Endothelial cell of umbilical vein (primary cell): Measurements from ENCODE around the gene KY. TPM values are rescaled to one million over a fixed set of nuclear protein-coding genes. Genes with fewer than 3 reads are reported as not detected.

ENCODE experiments used
- Bru-seq: library from RNA; stranded (reverse); fragments of 400-500 nt; gene quantifications from one replicate; lab custom pipeline; 2021; lab: Mats Ljungman, UMichigan
- BruChase-seq, 2 experiments: library from RNA; stranded (reverse); fragments of 400-500 nt; gene quantifications; one replicate each; lab custom pipeline; 2021; lab: Mats Ljungman, UMichigan
- BruUV-seq: library from RNA; stranded (reverse); fragments of 400-500 nt; replicated peaks from 2 replicates; lab custom pipeline; 2021; lab: Mats Ljungman, UMichigan
- CTCF ChIA-PET: fragments of 300-600, 350-600 bp; sonication (Branson Sonifier 250); formaldehyde crosslinking; loops from one replicate; lab custom pipeline; 2021; ENCODE audit warnings: antibody characterized with exemption, inconsistent platforms; lab: Charles Lee
- POLR2A ChIA-PET: fragments of 300-600, 350-600 bp; sonication (Branson Sonifier 250); formaldehyde crosslinking; loops from one replicate; lab custom pipeline; 2021; ENCODE audit warnings: antibody characterized with exemption, inconsistent platforms; lab: Charles Lee
- DNase-seq: peaks from one replicate; pipeline ENCODE4 v3.0.0-alpha.2; 2011; ENCODE audit warnings: low read depth, low spot score
- FAIRE-seq: peaks from 2 replicates; lab custom pipeline; 2011; peaks lifted over from hg19 to GRCh38; lab: Jason Lieb, UNC
- H2AFZ ChIP-seq: 2 replicates; pipeline ENCODE4 v1.6.0; 2012; ENCODE audit warnings: low read depth, low read length, control low read depth, inconsistent platforms
- H3K27ac ChIP-seq: 2 replicates; pipeline ENCODE4 v1.5.1; 2011; ENCODE audit warnings: low read depth, mild to moderate bottlenecking, control low read depth, low read length, moderate library complexity; ENCODE audit not compliant: insufficient read depth
- H3K27me3 ChIP-seq, 2 experiments: 2 replicates each; pipeline versions ENCODE4 v1.6.0 to v1.6.1; 2011; ENCODE audit warnings: low read length in 2 of 2, mixed read lengths in 1 of 2; ENCODE audit not compliant: control insufficient read depth in 2 of 2, insufficient read depth in 2 of 2
- H3K36me3 ChIP-seq, 2 experiments: 2 replicates in 1 of 2; 3 replicates in 1 of 2; pipeline ENCODE4 v1.5.1; 2011; ENCODE audit warnings: low read length in 2 of 2, mild to moderate bottlenecking in 1 of 2, moderate library complexity in 1 of 2; ENCODE audit not compliant: control insufficient read depth in 2 of 2, insufficient read depth in 2 of 2; ENCODE audit errors: extremely low read depth in 1 of 2
- H3K4me1 ChIP-seq: 3 replicates; pipeline ENCODE4 v1.5.1; 2011; ENCODE audit warnings: mild to moderate bottlenecking, low read length; ENCODE audit not compliant: control insufficient read depth, insufficient read depth; ENCODE audit errors: extremely low read depth
- H3K4me2 ChIP-seq: 2 replicates; pipeline ENCODE4 v1.6.1; 2011; ENCODE audit warnings: low read length, control low read depth, mixed read lengths; ENCODE audit not compliant: insufficient read depth
- H3K4me3 ChIP-seq, 3 experiments: fragments of 200-600 bp in 1 of 3; sonication (generic), shearing (Covaris generic) in 1 of 3; replicated peaks in 1 of 3; 2 replicates each; pipeline ENCODE4 v1.5.1; 2011 to 2016; ENCODE audit warnings: control low read depth in 3 of 3, low read length in 3 of 3, mild to moderate bottlenecking in 2 of 3, inconsistent platforms in 1 of 3, low read depth in 1 of 3, moderate library complexity in 1 of 3; ENCODE audit not compliant: insufficient read depth in 1 of 3
- H3K79me2 ChIP-seq: 2 replicates; pipeline ENCODE4 v1.6.0; 2012; ENCODE audit warnings: low read length, inconsistent platforms; ENCODE audit not compliant: control insufficient read depth, insufficient read depth
- H3K9ac ChIP-seq: replicated peaks from 2 replicates; pipeline ENCODE3; 2011; ENCODE audit warnings: low read length, control low read depth; ENCODE audit not compliant: insufficient read depth; ENCODE audit errors: extremely low read depth
- H3K9me1 ChIP-seq: replicated peaks from 3 replicates; pipeline ENCODE4 v1.6.0; 2011; ENCODE audit warnings: mild to moderate bottlenecking, low read length; ENCODE audit not compliant: control insufficient read depth, insufficient read depth; ENCODE audit errors: extremely low read depth
- H3K9me3 ChIP-seq: replicated peaks from 2 replicates; pipeline ENCODE4 v1.5.1; 2012; ENCODE audit warnings: low read length, inconsistent platforms; ENCODE audit not compliant: control insufficient read depth, insufficient read depth
- H4K20me1 ChIP-seq: replicated peaks from 2 replicates; pipeline ENCODE3; 2011; ENCODE audit warnings: mild to moderate bottlenecking, low read length; ENCODE audit not compliant: control insufficient read depth, insufficient read depth; ENCODE audit errors: extremely low read depth
- EZH2 ChIP-seq: IDR thresholded peaks from 2 replicates; pipeline ENCODE4 v1.6.1; 2012; ENCODE audit warnings: borderline replicate concordance, low read depth, mild to moderate bottlenecking, moderate library complexity, low read length, inconsistent platforms; ENCODE audit not compliant: severe bottlenecking
- FOS ChIP-seq: IDR thresholded peaks from 2 replicates; pipeline ENCODE4 v1.6.1; 2011; ENCODE audit warnings: mild to moderate bottlenecking, low read length, moderate library complexity, borderline replicate concordance; ENCODE audit not compliant: insufficient read depth
- GATA2 ChIP-seq: IDR thresholded peaks from 2 replicates; pipeline ENCODE4 v1.7.0; 2011; ENCODE audit warnings: low read depth, mild to moderate bottlenecking, moderate library complexity, mixed read lengths, low read length; ENCODE audit not compliant: insufficient read length, insufficient read depth
- JUN ChIP-seq: IDR thresholded peaks from 2 replicates; pipeline ENCODE4 v1.6.1; 2011; ENCODE audit warnings: borderline replicate concordance, low read depth; ENCODE audit not compliant: insufficient read length, insufficient read depth
- MYC ChIP-seq: IDR thresholded peaks from one replicate; pipeline ENCODE4 v1.6.1; 2011; ENCODE audit warnings: mild to moderate bottlenecking, low read depth, low read length
- POLR2A ChIP-seq: IDR thresholded peaks from 2 replicates; pipeline ENCODE4 v1.6.1; 2012; ENCODE audit warnings: low read depth, mild to moderate bottlenecking, control low read depth, low read length
- POLR2AphosphoS5 ChIP-seq: IDR thresholded peaks from 2 replicates; pipeline ENCODE4 v1.6.1; 2012; ENCODE audit warnings: low read depth, mild to moderate bottlenecking, control low read depth, low read length, moderate library complexity; ENCODE audit not compliant: insufficient read depth
- dilution Hi-C: fragments of 300-500 bp; cut with MboI; formaldehyde crosslinking; loops from one replicate; pipeline ENCODE4 v1.15.0; 2019; ENCODE audit warnings: low sequenced_read_pairs; ENCODE audit not compliant: extremely low pct_ligation_motif_present
- intact Hi-C: fragments of 100-400 bp; cut with micrococcal nuclease; formaldehyde crosslinking; loops from one replicate; pipeline ENCODE4 v1.10.0; 2022
- long read RNA-seq: library from polyadenylated mRNA; stranded (forward); transcript quantifications from one replicate; pipeline ENCODE4 v2.0.0, GENCODE V29; 2021
- polyA minus RNA-seq, 3 experiments: library from RNA; depleted of rRNA, polyadenylated mRNA; stranded (reverse); fragments of >200 nt; gene quantifications; 1 replicate in 1 of 3; 2 replicates in 2 of 3; pipeline ENCODE4 v1.2.3, GENCODE V29; 2011
- polyA plus RNA-seq, 4 experiments: library from polyadenylated mRNA; depleted of rRNA in 3 of 4; stranded (reverse) in 3 of 4; unstranded in 1 of 4; fragments of >200 nt; gene quantifications; 2 replicates each; pipeline versions ENCODE4 v1.2.1 to v1.2.3, GENCODE V29; 2011 to 2012; ENCODE audit warnings: missing spikeins in 1 of 4
- total RNA-seq: library from RNA; stranded (reverse); gene quantifications from 2 replicates; pipeline ENCODE4 v1.2.3, GENCODE V29; 2021
- TF ChIP-seq, protein P1 (sequence below), 2 donors: IDR thresholded peaks; 1 replicate in 1 of 2; 2 replicates in 1 of 2; pipeline ENCODE4 v1.5.1; 2011; ENCODE audit warnings: low read length in 2 of 2, mild to moderate bottlenecking in 2 of 2, moderate library complexity in 2 of 2, control low read depth in 1 of 2, inconsistent platforms in 1 of 2, low read depth in 1 of 2; ENCODE audit not compliant: insufficient read depth in 1 of 2; ENCODE audit errors: extremely low read depth in 1 of 2
- TF ChIP-seq, protein P2 (sequence below): IDR thresholded peaks from 2 replicates; pipeline ENCODE4 v1.6.1; 2011; ENCODE audit not compliant: insufficient read depth, insufficient read length

Gene KY, protein sequence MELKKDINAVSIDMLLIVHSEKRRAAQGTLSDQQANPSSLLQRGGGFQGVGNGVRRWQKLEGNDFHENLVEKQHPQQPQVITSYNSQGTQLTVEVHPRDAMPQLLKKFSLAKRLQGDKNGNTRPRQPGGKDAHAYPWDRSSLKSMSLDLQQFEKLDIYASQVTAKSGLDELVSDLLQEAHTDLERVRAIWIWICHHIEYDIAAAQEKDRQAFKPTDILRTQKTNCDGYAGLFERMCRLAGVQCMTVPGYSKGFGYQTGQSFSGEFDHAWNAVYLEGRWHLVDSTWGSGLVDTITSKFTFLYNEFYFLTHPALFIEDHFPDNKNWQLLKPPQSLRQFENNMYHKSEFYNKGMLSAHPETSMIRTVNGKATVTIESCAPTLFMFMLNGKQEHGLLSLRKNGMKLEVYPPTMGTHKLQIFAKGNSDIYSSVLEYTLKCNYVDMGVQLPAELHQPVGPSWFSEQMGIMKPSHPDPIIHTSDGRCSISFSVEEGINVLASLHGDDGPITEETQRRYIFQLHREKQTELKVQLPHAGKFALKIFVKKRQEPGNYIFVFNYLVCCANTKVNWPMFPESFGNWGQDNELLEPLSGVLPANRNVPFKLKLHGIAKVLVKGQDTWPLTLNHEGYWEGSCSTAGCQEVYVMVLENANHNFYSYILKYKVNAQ
- not detected in 2 replicates for total RNA-seq
- not detected in 2 replicates for polyA plus RNA-seq
- not detected in 2 replicates for polyA plus RNA-seq (2011; cell fraction: cytosol; rRNA removed)
- not detected in 2 replicates for polyA plus RNA-seq (2011; cell fraction: nucleus; rRNA removed)
- not detected in 2 replicates for polyA plus RNA-seq (2012)
- polyA minus RNA-seq, result not detected in 2 replicates
- not detected for polyA minus RNA-seq (2011; cell fraction: cytosol; rRNA and poly(A)+ RNA removed)
- polyA minus RNA-seq (2011; cell fraction: nucleus; rRNA and poly(A)+ RNA removed), result not detected in 2 replicates
- not detected for Bru-seq, nascent RNA
- BruChase-seq, experiment 1, labeled RNA remaining after a 6-hour chase, result not detected
- not detected for BruChase-seq, experiment 2, labeled RNA remaining after a 2-hour chase
- long read RNA-seq, result 0 reads

DNA sequence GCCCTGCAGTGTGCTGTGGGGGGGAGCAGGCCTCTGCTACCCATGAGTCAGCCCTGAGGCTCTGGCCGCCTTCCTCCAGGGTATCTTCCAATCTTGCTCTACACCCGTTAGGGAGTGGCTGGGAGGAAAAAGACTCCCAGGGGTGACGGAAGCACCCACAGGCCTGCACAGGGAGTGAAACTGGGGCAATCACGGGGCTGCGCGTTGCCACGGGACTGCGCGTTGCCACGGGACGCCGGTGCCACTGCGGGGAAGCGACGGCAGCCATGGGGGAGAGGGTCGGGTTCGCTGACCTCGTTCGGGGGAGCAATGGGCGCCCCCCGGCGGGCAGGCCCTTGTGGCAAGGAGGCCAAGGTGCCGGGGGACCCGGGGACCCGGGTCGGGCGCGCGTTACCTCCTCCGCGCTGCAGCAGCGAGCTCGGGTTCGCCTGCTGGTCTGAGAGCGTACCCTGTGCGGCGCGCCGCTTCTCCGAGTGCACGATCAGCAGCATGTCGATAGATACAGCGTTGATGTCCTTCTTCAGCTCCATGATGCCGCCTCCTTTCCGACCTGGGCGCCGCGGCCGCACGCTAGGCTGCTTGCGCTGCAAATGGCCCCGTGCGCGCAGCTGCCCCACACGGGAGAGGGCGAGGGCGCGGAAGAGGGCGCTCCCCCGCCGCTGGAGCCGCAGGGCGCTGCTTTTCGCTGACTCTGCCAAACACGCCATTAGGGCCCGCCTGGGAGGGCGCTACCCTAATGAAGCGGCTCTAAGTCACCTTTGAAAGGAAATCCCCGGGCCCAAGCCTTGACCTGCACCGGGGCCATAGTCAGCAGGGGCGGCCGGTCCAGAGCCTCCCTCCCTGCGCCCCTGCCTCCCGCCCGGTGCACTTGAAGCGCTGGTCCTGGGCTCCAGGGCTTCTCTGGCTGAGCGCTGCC is at the start of gene KY:
TSS of gene KY (minus strand) at position 592 of the 916 bp plus-strand sequence. CDS start at position 530, 62 bp downstream.
- Histone ChIP-seq H3K9me3 (no peaks in the 10 kb centered on the region), H4K20me1 (no peaks in the 10 kb centered on the region), H3K36me3 (no peaks in the 10 kb centered on the region), H3K79me2 (no peaks in the 10 kb centered on the region), H3K4me2 (no peak within 1 kb of the TSS), H3K4me3 (no peak within 1 kb of the TSS), H3K27me3 (peaks cover 9 to 12% of the 10 kb centered on the region in 2 experiments), H3K9ac (no peak within 1 kb of the TSS), H3K27ac (no peak within 1 kb of the TSS), H3K4me1 (no peaks in the 10 kb centered on the region), H3K9me1 (no peaks in the 10 kb centered on the region), H2AFZ (peak within 1 kb of the TSS; percentile 13)
- CTCF ChIA-PET, result interaction anchor here (1.8 kb wide), 1 partner anchor 10 kb away, joined by 5 read pairs; no protein-coding TSS in a partner anchor
- BruUV-seq, result no TSS peak
- TF ChIP-seq MYC (no peak), FOS (no peak), POLR2A (no peak), EZH2 (no peak), GATA2 (no peak), JUN (no peak), POLR2AphosphoS5 (no peak)
- TF ChIP-seq, protein P1, sequence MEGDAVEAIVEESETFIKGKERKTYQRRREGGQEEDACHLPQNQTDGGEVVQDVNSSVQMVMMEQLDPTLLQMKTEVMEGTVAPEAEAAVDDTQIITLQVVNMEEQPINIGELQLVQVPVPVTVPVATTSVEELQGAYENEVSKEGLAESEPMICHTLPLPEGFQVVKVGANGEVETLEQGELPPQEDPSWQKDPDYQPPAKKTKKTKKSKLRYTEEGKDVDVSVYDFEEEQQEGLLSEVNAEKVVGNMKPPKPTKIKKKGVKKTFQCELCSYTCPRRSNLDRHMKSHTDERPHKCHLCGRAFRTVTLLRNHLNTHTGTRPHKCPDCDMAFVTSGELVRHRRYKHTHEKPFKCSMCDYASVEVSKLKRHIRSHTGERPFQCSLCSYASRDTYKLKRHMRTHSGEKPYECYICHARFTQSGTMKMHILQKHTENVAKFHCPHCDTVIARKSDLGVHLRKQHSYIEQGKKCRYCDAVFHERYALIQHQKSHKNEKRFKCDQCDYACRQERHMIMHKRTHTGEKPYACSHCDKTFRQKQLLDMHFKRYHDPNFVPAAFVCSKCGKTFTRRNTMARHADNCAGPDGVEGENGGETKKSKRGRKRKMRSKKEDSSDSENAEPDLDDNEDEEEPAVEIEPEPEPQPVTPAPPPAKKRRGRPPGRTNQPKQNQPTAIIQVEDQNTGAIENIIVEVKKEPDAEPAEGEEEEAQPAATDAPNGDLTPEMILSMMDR (IDR thresholded peaks at IDR 0.05; ENCODE audit: extremely low read depth in 1 of 2, insufficient read depth in 1 of 2, low read depth in 1 of 2, low read length in 2 of 2), result no peak
- TF ChIP-seq, protein P2, sequence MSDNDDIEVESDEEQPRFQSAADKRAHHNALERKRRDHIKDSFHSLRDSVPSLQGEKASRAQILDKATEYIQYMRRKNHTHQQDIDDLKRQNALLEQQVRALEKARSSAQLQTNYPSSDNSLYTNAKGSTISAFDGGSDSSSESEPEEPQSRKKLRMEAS, result no peak
- no peak for DNase-seq
- dilution Hi-C loops, result no loop called here
- no peak for FAIRE-seq
- intact Hi-C loops, result no loop called here
- POLR2A ChIA-PET, result no interaction called here
